ENCODE results near the gene SPO11.
"Not testable (repeated sequence)": the region's sequence is repeated elsewhere in the genome, so short reads cannot be mapped to it uniquely, and the experiment has no call there.

Gene SPO11

GRCh38 chr20:57348200-57348921 is 18.8 kb downstream of the SPO11 start:
- H2AFZ ChIP-seq (ENCODE audit: low read length); H3K9ac ChIP-seq (ENCODE audit: low read depth, low read length, poor library complexity); H3K4me3 ChIP-seq (ENCODE audit: low read length in 2 of 2); H4K8ac ChIP-seq (ENCODE audit: low read depth, low read length); H2BK5ac ChIP-seq (ENCODE audit: low read length); H3K4me1 ChIP-seq (ENCODE audit: control insufficient read depth in 2 of 2, insufficient read depth in 1 of 2, low read depth in 1 of 2, low read length in 2 of 2); H3K9me3 ChIP-seq (replicated peaks in 1 of 2; ENCODE audit: control insufficient read depth in 2 of 2, insufficient read depth in 1 of 2, low read depth in 1 of 2, low read length in 2 of 2); H3K4ac ChIP-seq (ENCODE audit: low read length); H3K27ac ChIP-seq (replicated peaks; ENCODE audit: low read length); H2AK5ac ChIP-seq (ENCODE audit: low read depth, low read length); H3K14ac ChIP-seq (ENCODE audit: low read length); H3K36me3 ChIP-seq (replicated peaks in 1 of 2; ENCODE audit: control insufficient read depth in 2 of 2, insufficient read depth in 2 of 2, low read length in 2 of 2); H3K4me2 ChIP-seq (ENCODE audit: insufficient read depth, low read length, poor library complexity, severe bottlenecking); H4K91ac ChIP-seq (ENCODE audit: low read depth, low read length, poor library complexity); H3K18ac ChIP-seq (ENCODE audit: low read length); H3K23ac ChIP-seq (ENCODE audit: low read depth, low read length, poor library complexity); H2BK15ac ChIP-seq (ENCODE audit: low read length); H2BK12ac ChIP-seq (ENCODE audit: low read length); DNase-seq (ENCODE audit: low spot score); H2BK120ac ChIP-seq (ENCODE audit: low read depth, low read length); H3K79me1 ChIP-seq (ENCODE audit: low read depth, low read length); H3K27me3 ChIP-seq (ENCODE audit: control insufficient read depth in 3 of 3, insufficient read depth in 3 of 3, low read depth in 1 of 3, low read length in 3 of 3): not testable (repeated sequence)
- no CpG with 5 or more reads among the region's 47 CpGs for WGBS, 2 donors (ENCODE audit: extremely low coverage in 2 of 2, insufficient read length in 2 of 2, insufficient replicate concordance in 1 of 2)

DNA sequence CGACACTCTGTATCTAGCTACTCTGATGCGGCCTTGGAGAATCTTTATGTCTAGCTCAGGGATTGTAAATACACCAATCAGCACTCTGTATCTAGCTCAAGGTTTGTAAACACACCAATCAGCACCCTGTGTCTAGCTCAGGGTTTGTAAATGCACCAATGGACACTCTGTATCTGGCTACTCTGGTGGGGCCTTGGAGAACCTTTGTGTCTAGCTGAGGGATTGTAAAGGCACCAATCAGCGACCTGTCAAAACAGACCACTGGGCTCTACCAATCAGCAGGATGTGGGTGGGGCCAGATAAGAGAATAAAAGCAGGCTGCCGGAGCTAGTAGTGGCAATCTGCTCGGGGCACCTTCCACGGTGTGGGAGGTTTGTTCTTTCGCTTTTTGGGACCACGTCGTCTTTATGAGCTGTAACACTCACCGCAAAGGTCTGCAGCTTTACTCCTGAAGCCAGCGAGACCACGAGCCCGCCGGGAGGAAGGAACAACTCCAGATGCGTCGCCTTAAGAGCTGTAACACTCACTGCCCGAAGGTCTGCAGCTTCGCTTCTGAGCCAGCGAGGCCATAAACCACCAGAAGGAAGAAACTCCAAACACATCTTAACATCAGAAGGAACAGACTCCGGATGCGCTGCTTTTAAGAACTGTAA is 19.4 kb downstream of the SPO11 start:
- not testable (repeated sequence) for H3K27me3 ChIP-seq (ENCODE audit: control insufficient read depth in 3 of 3, insufficient read depth in 3 of 3, low read depth in 1 of 3, low read length in 3 of 3); H3K4me3 ChIP-seq (ENCODE audit: low read length in 2 of 2); H4K8ac ChIP-seq (ENCODE audit: low read depth, low read length); H3K4me2 ChIP-seq (ENCODE audit: insufficient read depth, low read length, poor library complexity, severe bottlenecking); H3K79me1 ChIP-seq (ENCODE audit: low read depth, low read length); H2BK5ac ChIP-seq (ENCODE audit: low read length); DNase-seq (ENCODE audit: low spot score); H4K91ac ChIP-seq (ENCODE audit: low read depth, low read length, poor library complexity); H3K23ac ChIP-seq (ENCODE audit: low read depth, low read length, poor library complexity); H3K4ac ChIP-seq (ENCODE audit: low read length); H3K27ac ChIP-seq (replicated peaks; ENCODE audit: low read length); H3K9ac ChIP-seq (ENCODE audit: low read depth, low read length, poor library complexity); H3K36me3 ChIP-seq (replicated peaks in 1 of 2; ENCODE audit: control insufficient read depth in 2 of 2, insufficient read depth in 2 of 2, low read length in 2 of 2); H3K9me3 ChIP-seq (replicated peaks in 1 of 2; ENCODE audit: control insufficient read depth in 2 of 2, insufficient read depth in 1 of 2, low read depth in 1 of 2, low read length in 2 of 2); H2AK5ac ChIP-seq (ENCODE audit: low read depth, low read length); H3K18ac ChIP-seq (ENCODE audit: low read length); H3K4me1 ChIP-seq (ENCODE audit: control insufficient read depth in 2 of 2, insufficient read depth in 1 of 2, low read depth in 1 of 2, low read length in 2 of 2); H3K14ac ChIP-seq (ENCODE audit: low read length); H2BK15ac ChIP-seq (ENCODE audit: low read length); H2BK120ac ChIP-seq (ENCODE audit: low read depth, low read length); H2BK12ac ChIP-seq (ENCODE audit: low read length)
- no CpG with 5 or more reads among the region's 21 CpGs for WGBS, 2 donors (ENCODE audit: extremely low coverage in 2 of 2, insufficient read length in 2 of 2, insufficient replicate concordance in 1 of 2)
- peak overlapping the region; percentile 41 for H2AFZ ChIP-seq (ENCODE audit: low read length)

GRCh38 chr20:57350081-57350710 is 20.6 kb downstream of the SPO11 start:
- Histone ChIP-seq H2AFZ (ENCODE audit: low read length) (peak overlapping the region; percentile 25), H3K23ac (ENCODE audit: low read depth, low read length, poor library complexity) (no peak overlapping the region), H3K14ac (ENCODE audit: low read length) (no peak overlapping the region), H2AK5ac (ENCODE audit: low read depth, low read length) (no peak overlapping the region), H3K27me3 (ENCODE audit: control insufficient read depth in 3 of 3, insufficient read depth in 3 of 3, low read depth in 1 of 3, low read length in 3 of 3) (no peaks in the 10 kb centered on the region), H3K4me3 (ENCODE audit: low read length in 2 of 2) (no peak overlapping the region), H3K4ac (ENCODE audit: low read length) (no peak overlapping the region), H3K9me3 (replicated peaks in 1 of 2; ENCODE audit: control insufficient read depth in 2 of 2, insufficient read depth in 1 of 2, low read depth in 1 of 2, low read length in 2 of 2) (no peaks in the 10 kb centered on the region), H3K36me3 (replicated peaks in 1 of 2; ENCODE audit: control insufficient read depth in 2 of 2, insufficient read depth in 2 of 2, low read length in 2 of 2) (peaks cover 0 to 13% of the 10 kb centered on the region in 2 donors), H2BK120ac (ENCODE audit: low read depth, low read length) (no peak overlapping the region), H4K8ac (ENCODE audit: low read depth, low read length) (no peak overlapping the region), H4K91ac (ENCODE audit: low read depth, low read length, poor library complexity) (no peak overlapping the region), H2BK12ac (ENCODE audit: low read length) (no peak overlapping the region), H3K79me1 (ENCODE audit: low read depth, low read length) (peaks cover 4% of the 10 kb centered on the region), H3K9ac (ENCODE audit: low read depth, low read length, poor library complexity) (no peak overlapping the region), H2BK15ac (ENCODE audit: low read length) (no peak overlapping the region), H3K4me2 (ENCODE audit: insufficient read depth, low read length, poor library complexity, severe bottlenecking) (no peak overlapping the region), H3K18ac (ENCODE audit: low read length) (no peak overlapping the region), H3K4me1 (ENCODE audit: control insufficient read depth in 2 of 2, insufficient read depth in 1 of 2, low read depth in 1 of 2, low read length in 2 of 2) (peaks cover 4 to 5% of the 10 kb centered on the region in 2 donors), H3K27ac (replicated peaks; ENCODE audit: low read length) (no peak overlapping the region), H2BK5ac (ENCODE audit: low read length) (no peak overlapping the region)
- no peak for DNase-seq (ENCODE audit: low spot score)
- WGBS, 2 donors (ENCODE audit: extremely low coverage in 2 of 2, insufficient read length in 2 of 2, insufficient replicate concordance in 1 of 2) = no CpG with 5 or more reads among the region's 16 CpGs

GRCh38 chr20:57350726-57351041 is 21.1 kb downstream of the SPO11 start:
- peak overlapping the region; percentile 87 for H2AFZ ChIP-seq (ENCODE audit: low read length)
- H3K27ac ChIP-seq (replicated peaks; ENCODE audit: low read length) = peak overlapping the region; percentile 77
- H3K9me3 ChIP-seq (replicated peaks in 1 of 2; ENCODE audit: control insufficient read depth in 2 of 2, insufficient read depth in 1 of 2, low read depth in 1 of 2, low read length in 2 of 2); H3K14ac ChIP-seq (ENCODE audit: low read length); H3K9ac ChIP-seq (ENCODE audit: low read depth, low read length, poor library complexity); H2AK5ac ChIP-seq (ENCODE audit: low read depth, low read length); H3K4me1 ChIP-seq (ENCODE audit: control insufficient read depth in 2 of 2, insufficient read depth in 1 of 2, low read depth in 1 of 2, low read length in 2 of 2); H3K4ac ChIP-seq (ENCODE audit: low read length); H2BK12ac ChIP-seq (ENCODE audit: low read length); H3K27me3 ChIP-seq (ENCODE audit: control insufficient read depth in 3 of 3, insufficient read depth in 3 of 3, low read depth in 1 of 3, low read length in 3 of 3); H2BK5ac ChIP-seq (ENCODE audit: low read length); H4K8ac ChIP-seq (ENCODE audit: low read depth, low read length); H4K91ac ChIP-seq (ENCODE audit: low read depth, low read length, poor library complexity); H2BK15ac ChIP-seq (ENCODE audit: low read length); DNase-seq (ENCODE audit: low spot score); H2BK120ac ChIP-seq (ENCODE audit: low read depth, low read length); H3K79me1 ChIP-seq (ENCODE audit: low read depth, low read length): not testable (repeated sequence)
- WGBS, 2 donors (ENCODE audit: extremely low coverage in 2 of 2, insufficient read length in 2 of 2, insufficient replicate concordance in 1 of 2) = no CpG with 5 or more reads among the region's 24 CpGs
- peak overlapping the region; percentile 89 for H3K23ac ChIP-seq (ENCODE audit: low read depth, low read length, poor library complexity)
- H3K36me3 ChIP-seq (replicated peaks in 1 of 2; ENCODE audit: control insufficient read depth in 2 of 2, insufficient read depth in 2 of 2, low read length in 2 of 2) = peaks cover 0 to 15% of the 10 kb centered on the region in 2 donors
- H3K4me3 ChIP-seq (ENCODE audit: low read length in 2 of 2) = peak overlapping the region; percentile 85 to 96
- peak overlapping the region; percentile 89 for H3K18ac ChIP-seq (ENCODE audit: low read length)
- H3K4me2 ChIP-seq (ENCODE audit: insufficient read depth, low read length, poor library complexity, severe bottlenecking) = peak overlapping the region; percentile 72
